Stimulated activated CD4-positive, alpha-beta T cell treated with anti-CD3 and anti-CD28 coated beads, TNF-alpha, amount 100 ng/mL, for 1 hour (primary cell): ENCODE data around the gene GALNT16.
"Not testable (repeated sequence)": the region's sequence is repeated elsewhere in the genome, so short reads cannot be mapped to it uniquely, and the experiment has no call there.

Source experiments
- DNase-seq, 3 donors: peaks; one replicate each; pipeline ENCODE4 v3.0.0-alpha.2; 2020; ENCODE audit warnings: low read depth in 3 of 3, low spot score in 1 of 3

GALNT16 gene

DNA sequence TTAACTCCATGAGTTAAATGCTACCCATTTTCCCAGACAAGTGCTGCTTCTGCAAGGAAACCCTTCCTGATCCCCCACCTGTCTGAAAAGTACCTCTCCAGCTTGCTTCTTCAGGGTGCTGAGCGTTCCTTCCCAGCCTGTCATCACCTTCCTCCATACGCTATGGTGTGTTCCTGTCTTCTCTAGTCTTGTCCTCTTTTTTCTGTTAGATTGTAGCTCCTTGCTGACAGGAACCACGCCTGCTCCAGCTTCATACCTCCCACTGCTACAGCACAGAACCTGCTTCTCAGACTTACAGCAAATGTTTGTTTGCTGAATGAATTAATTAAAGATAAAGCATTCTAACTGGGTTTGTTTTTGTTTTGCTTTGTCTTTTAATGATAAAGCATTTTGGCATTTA lies 99.0 kb downstream of the GALNT16 start:
- DNase-seq, result no peak

DNA sequence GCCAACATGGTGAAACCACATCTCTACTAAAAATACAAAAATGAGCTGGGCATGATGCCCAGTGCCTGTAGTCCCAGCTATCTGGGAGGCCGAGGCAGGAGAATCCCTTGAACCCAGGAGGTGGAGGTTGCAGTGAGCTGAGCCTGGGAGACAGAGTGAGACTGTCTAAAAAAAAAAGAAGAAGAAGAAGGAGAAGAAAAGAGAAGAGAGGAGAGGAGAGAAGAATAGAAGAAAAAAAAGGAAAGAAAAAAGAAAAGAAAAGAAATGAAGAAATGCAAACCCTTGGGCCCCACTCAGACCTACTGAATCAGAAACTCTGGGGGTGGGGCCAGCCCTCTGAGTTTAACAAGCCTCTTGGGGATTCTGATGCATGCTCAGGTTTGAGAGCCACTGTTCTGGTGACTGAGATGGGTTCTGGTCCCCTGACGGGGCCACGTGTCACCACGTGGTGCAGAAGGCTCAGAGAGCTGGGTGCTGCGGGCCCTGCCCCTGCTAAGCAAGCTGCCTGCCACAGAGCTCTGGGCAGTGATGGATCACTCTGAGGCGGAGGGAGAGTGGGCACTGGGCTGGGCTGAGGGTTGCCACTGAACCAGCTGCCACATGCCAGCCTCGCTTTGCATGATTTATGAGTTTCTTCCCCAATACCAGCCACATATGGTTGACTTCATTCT lies 100.6 kb downstream of the GALNT16 start:
- DNase-seq, result no peak

DNA sequence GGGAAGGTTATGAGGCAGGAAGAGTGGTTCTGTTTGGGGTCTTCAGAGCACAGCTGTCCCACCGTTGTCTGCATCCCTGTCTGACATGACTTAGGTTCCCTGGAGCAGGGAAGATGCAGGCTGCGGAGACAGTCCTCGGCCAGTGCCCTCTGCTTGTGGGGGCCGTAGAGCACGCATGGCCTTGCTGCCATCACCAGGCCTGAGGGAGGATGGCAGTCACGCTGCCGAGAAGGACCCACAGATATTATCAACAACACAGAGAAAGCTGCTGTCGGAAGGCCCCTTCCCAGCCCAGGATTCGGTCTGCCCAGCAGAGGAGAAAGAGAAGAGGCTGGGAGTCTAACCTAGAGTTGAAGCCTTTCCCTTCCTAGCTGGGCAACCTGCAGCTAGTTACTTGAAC lies 103.1 kb downstream of the GALNT16 start:
- no peak for DNase-seq

DNA sequence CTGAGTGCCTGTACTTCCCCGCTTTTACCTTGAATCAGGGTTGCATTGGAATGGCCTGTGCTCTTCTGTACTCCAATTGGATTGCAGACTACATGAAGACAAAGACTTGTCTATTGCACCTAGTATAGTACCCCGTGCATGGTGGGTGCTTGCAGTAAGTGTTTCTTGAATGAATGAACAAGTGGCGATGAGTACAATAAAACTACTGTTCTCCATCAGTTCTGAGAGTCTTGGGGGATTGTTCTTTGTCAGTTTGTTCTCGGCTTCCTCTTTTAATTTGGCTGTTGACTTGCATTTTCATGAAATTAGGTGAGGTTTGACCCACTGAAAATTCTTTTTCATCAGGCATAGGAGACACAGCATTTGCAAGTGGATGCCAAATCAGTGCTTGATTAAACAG lies 104.0 kb downstream of the GALNT16 start:
- DNase-seq, result no peak

DNA sequence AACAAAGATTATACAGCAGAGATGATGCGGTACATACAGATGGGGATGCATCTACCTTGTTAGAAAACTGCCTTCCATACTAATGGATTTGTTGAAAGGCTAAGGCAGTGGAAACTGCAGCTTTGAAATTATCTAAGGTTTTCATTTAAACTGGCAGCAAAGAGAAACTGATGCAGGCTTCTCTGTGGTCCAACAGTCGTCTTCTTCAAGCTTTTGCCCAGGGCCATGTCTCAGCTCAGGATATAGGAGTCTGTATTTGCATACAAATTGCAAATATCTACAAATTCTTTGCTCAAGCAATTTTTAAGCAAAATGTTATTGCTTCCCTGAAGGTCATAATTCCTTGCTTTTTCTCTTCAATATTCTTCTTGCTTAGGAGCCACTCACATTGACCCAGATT lies 104.4 kb downstream of the GALNT16 start:
- DNase-seq, result no peak

DNA sequence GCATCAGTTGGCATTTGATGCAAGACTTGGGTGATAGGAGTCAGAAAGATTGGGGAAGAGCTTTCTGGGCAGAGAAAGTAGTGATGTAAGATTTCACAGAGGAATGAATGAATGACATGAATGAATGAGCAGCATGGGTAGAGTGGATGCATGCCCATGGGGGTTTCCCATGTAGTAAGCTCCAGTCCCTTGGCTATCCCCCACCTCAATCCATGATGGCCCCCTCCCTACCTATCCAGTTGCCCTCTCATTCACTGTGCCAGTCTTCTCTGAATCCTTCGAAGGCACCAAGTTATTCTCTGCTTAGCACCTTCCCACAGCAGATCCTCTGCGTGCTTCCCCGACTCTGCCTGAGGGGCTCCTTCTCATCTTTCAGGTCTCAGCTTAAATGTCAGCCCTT lies 106.1 kb downstream of the GALNT16 start:
- DNase-seq, result no peak

DNA sequence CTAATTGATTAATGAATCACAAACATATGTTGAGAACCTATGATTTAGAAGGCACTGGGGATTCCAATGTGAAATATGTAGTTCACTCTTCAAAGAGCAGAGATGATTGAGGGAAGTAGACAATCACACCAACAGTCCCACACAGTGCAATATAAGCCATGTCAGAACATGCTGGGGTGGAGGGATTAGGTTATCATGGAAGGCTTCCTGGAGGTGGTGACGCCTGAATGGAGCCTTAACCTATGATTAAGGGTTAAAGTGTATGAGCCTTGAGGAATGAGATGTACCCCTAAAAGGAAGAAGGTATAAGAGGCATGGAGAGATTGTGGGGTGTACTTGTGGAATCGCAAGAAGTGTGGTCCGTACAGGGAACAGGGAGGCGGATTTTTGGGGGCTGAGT lies 106.8 kb downstream of the GALNT16 start:
- DNase-seq, result no peak

DNA sequence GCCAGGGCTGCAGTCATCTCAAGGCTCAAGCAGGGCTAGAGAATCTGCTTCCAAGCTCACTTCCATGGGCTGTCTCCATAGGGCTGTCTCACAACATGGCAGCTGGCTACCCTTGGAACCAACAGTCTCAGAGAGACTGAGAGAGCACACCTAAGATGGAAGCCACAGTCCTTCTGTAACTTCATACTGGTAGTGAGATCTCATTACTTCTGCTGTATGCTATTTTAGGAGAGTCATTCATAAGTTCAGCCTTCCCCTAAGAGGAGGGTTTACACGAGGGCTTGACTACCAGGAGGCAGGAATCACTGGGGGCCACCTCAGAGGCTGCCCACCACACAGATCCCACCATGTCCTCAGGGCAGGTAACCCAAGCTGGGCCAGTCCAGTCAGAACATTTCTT lies 108.4 kb downstream of the GALNT16 start:
- DNase-seq, result no peak

DNA sequence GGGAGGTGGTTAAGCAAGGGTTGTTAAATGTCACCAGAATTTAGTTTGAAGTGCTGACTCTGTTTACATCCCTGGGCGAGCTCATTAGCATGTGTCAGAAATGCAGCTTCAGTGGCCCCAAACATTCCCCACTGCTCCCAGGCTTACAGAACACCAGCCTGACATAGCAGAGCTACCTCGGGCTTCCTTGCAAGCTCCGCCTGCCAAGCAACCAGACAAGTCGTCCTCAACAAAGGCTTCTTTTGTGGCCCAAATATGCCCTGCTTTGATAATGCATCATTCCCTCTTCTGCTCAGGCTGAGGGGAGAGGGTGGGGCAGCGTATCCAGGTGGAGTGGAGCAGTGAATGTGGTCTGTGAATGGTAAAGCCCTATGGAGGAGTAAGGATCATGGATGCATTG lies 110.1 kb downstream of the GALNT16 start:
- DNase-seq, result no peak

DNA sequence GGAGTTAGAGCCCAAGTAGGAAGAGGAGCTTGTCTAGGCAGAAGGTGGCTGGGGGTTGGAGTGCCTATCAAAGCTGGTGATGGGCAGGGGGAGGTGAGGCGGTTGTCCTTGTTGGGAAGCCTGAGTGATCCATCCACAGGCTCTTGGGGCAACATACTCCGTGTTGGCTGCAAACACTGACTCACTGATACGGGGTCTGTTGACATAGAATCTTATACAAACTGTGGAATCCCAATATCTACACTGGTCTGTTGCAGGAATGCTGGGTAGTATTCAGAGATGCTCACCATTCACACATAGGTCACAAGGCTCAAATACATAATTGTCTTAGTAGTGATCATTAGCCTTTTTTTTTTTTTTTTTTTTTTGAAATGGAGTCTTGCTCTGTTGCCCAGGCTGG lies 112.2 kb downstream of the GALNT16 start:
- DNase-seq, result no peak

DNA sequence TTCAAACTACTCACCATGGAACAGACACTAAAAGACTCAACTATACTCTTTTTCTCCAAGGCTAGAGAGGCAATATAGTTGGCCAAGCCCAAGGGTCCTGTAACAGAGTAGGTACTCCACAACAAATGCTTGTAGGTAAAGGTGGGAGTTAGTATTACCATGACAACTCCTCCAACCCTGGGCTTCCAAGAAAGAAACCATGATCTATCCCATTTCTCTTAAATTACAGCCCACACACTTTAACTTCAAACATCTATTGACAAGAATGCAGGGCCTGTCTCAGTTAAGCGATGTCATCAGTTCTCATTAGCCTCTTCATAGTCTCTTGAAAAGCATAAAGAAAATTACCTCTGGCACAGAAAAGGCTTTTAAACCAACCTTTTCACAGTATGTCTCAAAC lies 113.1 kb downstream of the GALNT16 start:
- no peak for DNase-seq

DNA sequence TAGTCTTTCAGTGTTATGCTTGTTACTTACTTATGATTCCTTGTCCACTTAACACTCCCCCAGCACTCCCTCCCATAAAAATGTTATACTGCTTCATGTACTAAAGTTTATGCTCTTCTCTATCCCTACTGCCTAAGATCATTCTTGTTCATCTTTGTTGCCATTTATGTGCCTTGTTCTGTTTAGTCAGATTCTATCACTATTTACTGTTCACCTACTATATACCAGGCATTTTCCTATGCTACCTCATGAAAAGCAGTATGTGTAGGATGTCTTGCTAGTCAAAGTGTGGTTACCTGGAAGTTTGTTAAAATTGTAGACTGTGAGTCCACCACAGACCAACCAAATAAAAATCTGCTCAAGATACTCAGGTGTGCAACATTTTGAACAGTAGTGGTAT lies 114.3 kb downstream of the GALNT16 start:
- DNase-seq, result no peak

DNA sequence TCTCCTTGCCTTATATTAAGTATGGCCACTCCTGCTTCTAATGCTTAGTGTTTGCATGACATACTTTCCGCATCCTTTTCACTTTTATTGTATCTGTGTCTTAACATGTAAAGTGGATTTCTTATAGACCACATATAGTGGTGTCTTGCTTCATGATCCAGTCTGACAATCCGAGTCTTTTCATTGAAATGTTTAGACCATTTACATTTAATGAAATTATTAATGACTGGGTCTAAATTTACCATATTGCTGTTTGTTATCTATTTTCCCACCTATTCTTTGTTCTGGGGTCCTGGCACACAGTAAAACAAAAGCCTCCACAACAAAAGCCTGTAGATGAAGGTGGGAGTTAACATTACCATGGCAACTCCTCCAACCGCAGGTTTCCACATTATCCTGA lies 115.2 kb downstream of the GALNT16 start:
- no peak for DNase-seq

DNA sequence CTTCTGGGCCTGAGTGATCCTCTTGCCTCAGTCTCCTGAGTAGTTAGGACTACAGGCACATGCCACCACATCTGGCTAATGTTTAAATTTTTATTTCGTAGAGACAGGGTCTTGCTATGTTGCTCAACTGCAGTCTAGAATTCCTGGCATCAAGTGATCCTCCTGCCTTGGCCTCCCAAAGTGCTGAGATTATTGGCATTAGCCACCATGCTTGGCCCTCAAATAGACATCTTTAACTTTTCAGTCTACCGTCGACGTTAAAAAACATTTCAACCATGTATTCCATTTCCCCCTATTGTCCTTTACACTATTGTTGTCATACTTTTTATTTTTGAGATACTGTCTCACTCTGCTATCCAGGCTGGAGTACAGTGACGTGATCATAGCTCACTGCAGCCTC lies 115.8 kb downstream of the GALNT16 start:
- DNase-seq, result no peak

DNA sequence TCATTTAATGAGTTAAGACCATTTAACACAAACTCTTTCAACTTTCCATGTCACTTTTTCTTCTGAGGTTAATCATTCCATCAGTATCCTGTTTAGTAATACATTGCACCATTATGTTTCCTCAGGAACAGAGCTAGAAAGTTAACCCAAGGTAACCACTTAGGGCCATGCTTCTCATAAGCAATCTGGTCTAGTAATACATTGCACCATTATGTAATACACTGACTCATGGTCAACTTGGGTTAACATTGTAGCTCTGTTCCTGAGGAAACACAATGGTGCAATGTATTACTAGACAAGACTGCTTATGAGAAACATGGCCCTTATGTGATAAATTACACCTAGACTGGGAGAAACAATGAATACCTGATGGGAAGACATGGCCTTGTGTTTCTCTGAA lies 116.5 kb downstream of the GALNT16 start:
- no peak for DNase-seq

DNA sequence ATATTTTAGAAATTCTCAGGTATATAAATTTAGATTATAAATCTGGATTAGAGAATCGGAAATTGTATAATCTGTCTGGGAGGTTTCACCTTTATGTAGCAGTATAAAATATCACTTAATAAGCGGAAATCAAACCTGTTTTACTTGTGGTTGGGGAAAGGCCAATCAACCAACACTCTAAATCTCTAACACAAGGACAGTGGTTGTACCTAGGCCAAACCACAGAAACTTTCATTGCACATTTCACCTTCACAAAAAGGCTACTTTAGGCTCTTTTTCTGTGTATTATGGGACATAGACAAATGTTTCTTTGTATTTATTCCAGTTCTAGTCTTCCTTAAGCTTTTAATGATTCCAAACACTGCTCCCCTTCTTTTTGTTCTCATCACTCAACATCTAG lies 118.3 kb downstream of the GALNT16 start:
- DNase-seq, result no peak

DNA sequence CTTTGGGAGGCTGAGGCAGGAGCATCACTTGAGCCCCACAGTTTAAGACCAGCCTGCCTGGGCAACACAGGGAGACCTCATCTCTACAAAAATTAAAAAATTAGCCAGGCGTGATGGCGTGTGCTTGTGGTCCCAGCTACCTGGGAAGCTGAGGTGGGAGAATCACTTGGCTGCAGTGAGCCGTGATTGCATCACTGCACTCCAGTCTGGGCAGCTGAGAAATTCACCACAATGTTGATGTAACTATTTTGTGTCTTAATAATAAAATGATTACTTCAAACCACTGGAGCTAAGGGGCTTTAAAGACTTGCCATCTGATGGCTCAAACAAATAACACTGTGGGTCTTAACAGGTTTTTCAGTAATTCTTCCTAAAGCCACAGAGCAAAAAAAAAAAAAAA lies 127.4 kb downstream of the GALNT16 start:
- DNase-seq, result no peak

DNA sequence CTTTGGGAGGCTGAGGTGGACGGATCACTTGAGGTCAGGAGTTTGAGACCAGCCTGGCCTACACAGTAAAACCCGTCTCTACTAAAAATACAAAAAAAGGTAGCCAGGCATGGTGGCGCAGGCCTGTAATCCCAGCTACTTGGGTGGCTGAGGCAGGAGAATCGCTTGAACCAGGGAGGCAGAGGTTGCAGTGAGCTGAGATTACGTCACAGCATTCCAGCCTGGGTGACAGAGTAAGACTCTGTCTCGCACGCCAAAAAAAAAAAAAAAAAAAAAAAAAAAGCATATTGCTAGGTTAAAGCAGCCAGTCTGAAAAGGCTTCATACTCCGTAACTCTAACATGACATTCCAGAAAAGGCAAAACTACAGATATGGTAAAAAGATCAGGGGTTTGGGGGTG lies 131.4 kb downstream of the GALNT16 start:
- DNase-seq, result not testable (repeated sequence)

DNA sequence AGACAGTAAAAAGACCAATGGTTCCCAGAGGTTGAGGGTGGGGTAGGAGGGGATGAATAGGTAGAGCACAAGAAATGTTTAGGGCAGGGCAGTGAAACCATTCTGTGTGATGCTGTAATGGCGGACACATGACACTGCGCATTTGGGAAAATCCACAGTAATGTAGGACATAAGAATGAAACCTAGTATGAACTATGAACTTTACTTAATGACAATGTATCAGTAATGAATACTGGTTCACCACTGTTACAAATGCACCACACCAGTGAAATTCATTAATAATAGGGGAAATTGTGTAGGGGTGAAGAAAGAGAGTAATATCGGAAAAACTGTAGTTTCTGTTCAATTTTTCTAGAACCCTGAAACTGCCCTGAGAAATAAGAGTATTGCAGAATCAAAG lies 132.5 kb downstream of the GALNT16 start:
- DNase-seq, result no peak

DNA sequence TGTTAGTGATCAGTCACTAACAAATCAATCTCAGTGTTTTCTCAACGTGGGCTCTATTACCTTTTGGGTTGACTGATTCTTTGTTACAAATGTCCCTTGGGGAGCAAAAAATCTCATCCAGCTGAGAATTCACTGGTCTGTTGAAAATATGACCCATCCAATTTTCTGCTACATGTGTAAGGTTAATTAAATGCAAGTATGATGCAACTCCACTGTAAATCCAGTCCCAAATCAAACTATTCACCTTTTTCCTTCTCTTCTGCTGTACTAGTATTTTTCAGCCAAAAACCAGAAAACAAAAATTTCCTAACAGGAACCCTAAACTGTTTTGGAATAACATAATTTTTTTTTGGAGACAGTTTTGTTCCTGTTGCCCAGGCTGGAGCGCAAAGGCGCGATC lies 136.0 kb downstream of the GALNT16 start:
- no peak for DNase-seq

DNA sequence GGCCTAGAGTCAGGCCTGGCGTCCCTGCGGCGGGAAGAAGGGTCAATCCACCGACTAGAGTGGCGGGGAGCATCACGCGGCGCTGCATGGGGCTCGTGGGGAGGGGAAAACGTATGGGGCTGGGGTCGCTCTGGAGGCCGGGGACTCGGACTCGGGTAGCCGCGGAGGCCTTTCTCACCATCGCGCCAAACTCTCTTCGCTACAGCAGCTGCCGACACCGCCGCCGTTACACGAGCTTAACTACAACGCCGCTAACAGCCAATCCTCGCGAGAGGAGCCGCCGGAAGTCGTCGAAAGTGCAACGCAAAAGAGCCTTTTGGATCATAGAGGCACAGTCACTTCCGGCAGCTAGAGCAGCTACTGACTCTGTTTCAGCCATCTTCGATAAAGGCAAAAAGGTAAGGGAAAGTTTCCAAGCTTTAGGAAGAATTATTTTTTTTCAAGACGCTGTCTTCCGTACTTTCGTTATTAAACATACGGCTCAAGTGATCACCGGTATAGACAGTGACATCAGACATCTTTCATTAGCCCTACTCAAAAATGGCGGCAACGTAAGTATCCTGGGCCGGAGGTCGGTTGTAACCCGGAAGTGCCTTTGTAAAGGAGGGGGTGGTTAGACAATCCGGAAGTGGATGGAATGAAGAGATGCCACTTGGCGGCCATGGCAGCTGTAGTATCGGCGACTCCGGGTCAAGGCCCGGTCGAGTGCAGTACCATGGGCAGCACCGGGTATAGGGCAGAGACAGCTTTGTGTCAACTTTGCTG lies 138.3 kb downstream of the GALNT16 start, which contains the start of the genes ERH and SLC39A9:
Gene ERH, minus strand, starts transcription at position 247 of the 765 bp plus-strand sequence. Its CDS starts 66 bp downstream, at position 181.
Gene SLC39A9, plus strand, starts transcription at position 640 of the 765 bp plus-strand sequence. CDS start 678 bp downstream, outside the sequence.
- DNase-seq, result peak; percentile 78 to 84 (median 82)

DNA sequence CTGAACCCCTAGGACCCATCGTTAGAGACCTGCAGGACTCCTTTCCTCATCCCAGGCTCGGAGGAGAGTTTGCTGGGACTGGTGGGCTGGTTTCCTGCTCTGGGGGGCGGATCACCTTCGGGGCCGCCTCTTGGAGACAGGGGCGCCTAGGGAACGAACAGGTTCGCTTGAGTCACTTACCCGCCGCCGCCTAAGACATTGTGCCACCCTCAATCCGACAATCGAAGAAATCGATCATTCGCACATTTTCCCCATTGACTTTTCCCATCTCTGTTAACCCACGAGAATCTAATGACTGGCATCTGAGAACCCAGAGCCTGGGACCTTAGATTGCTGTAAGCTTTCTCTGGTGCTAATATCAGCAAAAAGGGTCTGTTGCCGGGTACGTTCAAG lies 138.9 kb downstream of the GALNT16 start:
- peak in 1 of 3 donors; percentile 1 for DNase-seq

DNA sequence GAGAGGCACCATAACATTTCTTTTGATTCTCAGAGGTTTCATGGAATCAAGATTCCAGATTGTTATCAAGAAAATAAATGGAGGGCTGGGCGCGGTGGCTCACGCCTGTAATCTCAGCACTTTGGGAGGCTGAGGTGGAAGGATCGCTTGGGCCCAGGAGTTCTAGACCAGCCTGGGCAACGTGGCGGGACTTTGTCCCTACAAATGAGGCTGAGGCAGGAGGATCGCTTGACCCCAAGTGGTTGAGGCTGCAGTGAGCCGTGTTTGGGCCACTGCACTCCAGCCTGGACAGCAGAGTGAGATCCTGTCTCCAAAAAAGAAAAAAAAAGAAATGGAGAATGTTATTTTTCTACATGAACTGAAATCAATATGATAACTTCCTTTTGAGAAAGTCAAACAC lies 139.8 kb downstream of the GALNT16 start:
- DNase-seq, result no peak
